Measurements from ENCODE around the gene ZGPAT.
A peak's percentile ranks its signal among the peaks of the same experiment; 100 is the strongest.
"Not testable (repeated sequence)": the region's sequence is repeated elsewhere in the genome, so short reads cannot be mapped to it uniquely, and the experiment has no call there.

ZGPAT gene

GRCh38 chr20:63703976-63704748 lies 3.7 kb upstream of the ZGPAT start:
- DNase-seq: no peak

GRCh38 chr20:63704749-63705117 lies 3.1 kb upstream of the ZGPAT start:
- no peak for DNase-seq

GRCh38 chr20:63705232-63706026 lies 2.4 kb upstream of the ZGPAT start:
- DNase-seq: no peak

- no peak for DNase-seq
These were observed 1.7 kb upstream of the ZGPAT start for GRCh38 chr20:63706027-63706695.

GRCh38 chr20:63706852-63707557 lies 834 bp upstream of the ZGPAT start:
- DNase-seq: peak; percentile 49

- no peak for DNase-seq
These were observed 686 bp downstream of the ZGPAT start for GRCh38 chr20:63708301-63709148.

GRCh38 chr20:63709149-63709527 lies 1.3 kb downstream of the ZGPAT start:
- no peak for DNase-seq

- DNase-seq: no peak
These were observed 3.3 kb downstream of the ZGPAT start for GRCh38 chr20:63711085-63711645.

GRCh38 chr20:63712191-63712590 lies 4.4 kb downstream of the ZGPAT start:
- no peak for DNase-seq

- DNase-seq: no peak
These were observed 7.0 kb downstream of the ZGPAT start for GRCh38 chr20:63714858-63715257.

GRCh38 chr20:63718996-63719395 lies 11.2 kb downstream of the ZGPAT start:
- no peak for DNase-seq

- not testable (repeated sequence) for DNase-seq
These were observed 15.3 kb downstream of the ZGPAT start for GRCh38 chr20:63722967-63723622.

GRCh38 chr20:63730189-63730733 lies 22.4 kb downstream of the ZGPAT start:
- not testable (repeated sequence) for DNase-seq

- no peak for DNase-seq
These were observed 23.6 kb downstream of the ZGPAT start for GRCh38 chr20:63731410-63731809.

GRCh38 chr20:63732118-63733095 lies 24.6 kb downstream of the ZGPAT start:
- no peak for DNase-seq

GRCh38 chr20:63733117-63733516 lies 25.3 kb downstream of the ZGPAT start:
- DNase-seq: no peak

GRCh38 chr20:63733579-63734081 lies 25.8 kb downstream of the ZGPAT start:
- DNase-seq: no peak

GRCh38 chr20:63734111-63734945 lies 26.5 kb downstream of the ZGPAT start:
- no peak for DNase-seq

Data from effector CD8-positive, alpha-beta T cell (primary cell).